ENCODE measurements around the gene FMNL2.

The FMNL2 gene

GRCh38 chr2:152541712-152542111 is 206.7 kb downstream of the FMNL2 start:
- no peak for DNase-seq (ENCODE audit: extremely low spot score)
- ChIA-PET POLR2A (no interaction called here), CTCF (no interaction called here)
- TF ChIP-seq NFRKB (IDR thresholded peaks at IDR 0.05) = no peak
- no peak for TF ChIP-seq FOXA1 (IDR thresholded peaks at IDR 0.05)
- no peak for TF ChIP-seq ARNT (IDR thresholded peaks at IDR 0.05)
- TF ChIP-seq ELF4 (IDR thresholded peaks at IDR 0.05) = no peak
- no peak for TF ChIP-seq FOXK2 (IDR thresholded peaks at IDR 0.05)
- no peak for TF ChIP-seq HDGF (IDR thresholded peaks at IDR 0.05; ENCODE audit: borderline replicate concordance)
- no peak for TF ChIP-seq BHLHE40 (IDR thresholded peaks at IDR 0.05; ENCODE audit: borderline replicate concordance)
- no peak for TF ChIP-seq ZNF384 (IDR thresholded peaks at IDR 0.05)
- no peak for TF ChIP-seq SP1 (IDR thresholded peaks at IDR 0.05)
- TF ChIP-seq FOXM1 (IDR thresholded peaks at IDR 0.05; ENCODE audit: borderline replicate concordance) = no peak
- TF ChIP-seq SUZ12 (IDR thresholded peaks at IDR 0.05) = no peak
- no peak for TF ChIP-seq CTBP1 (IDR thresholded peaks at IDR 0.05; ENCODE audit: borderline replicate concordance)
- no peak for TF ChIP-seq PKNOX1 (IDR thresholded peaks at IDR 0.05)
- no peak for TF ChIP-seq L3MBTL2 (conservative IDR thresholded peaks at IDR 0.05)
- no peak for TF ChIP-seq TARDBP (IDR thresholded peaks at IDR 0.05)
- no peak for TF ChIP-seq LEF1 (IDR thresholded peaks at IDR 0.05; ENCODE audit: borderline replicate concordance)

- ChIA-PET POLR2A (no interaction called here), CTCF (no interaction called here)
- DNase-seq (ENCODE audit: extremely low spot score) = no peak
- no peak for TF ChIP-seq FOXM1 (IDR thresholded peaks at IDR 0.05; ENCODE audit: borderline replicate concordance)
- no peak for TF ChIP-seq ZNF384 (IDR thresholded peaks at IDR 0.05)
- no peak for TF ChIP-seq L3MBTL2 (conservative IDR thresholded peaks at IDR 0.05)
- no peak for TF ChIP-seq HDGF (IDR thresholded peaks at IDR 0.05; ENCODE audit: borderline replicate concordance)
- TF ChIP-seq NFRKB (IDR thresholded peaks at IDR 0.05) = no peak
- no peak for TF ChIP-seq FOXK2 (IDR thresholded peaks at IDR 0.05)
- TF ChIP-seq ELF4 (IDR thresholded peaks at IDR 0.05) = no peak
- no peak for TF ChIP-seq TARDBP (IDR thresholded peaks at IDR 0.05)
- no peak for TF ChIP-seq LEF1 (IDR thresholded peaks at IDR 0.05; ENCODE audit: borderline replicate concordance)
- no peak for TF ChIP-seq PKNOX1 (IDR thresholded peaks at IDR 0.05)
- TF ChIP-seq SP1 (IDR thresholded peaks at IDR 0.05) = no peak
- no peak for TF ChIP-seq CTBP1 (IDR thresholded peaks at IDR 0.05; ENCODE audit: borderline replicate concordance)
- no peak for TF ChIP-seq SUZ12 (IDR thresholded peaks at IDR 0.05)
- TF ChIP-seq ARNT (IDR thresholded peaks at IDR 0.05) = no peak
- no peak for TF ChIP-seq BHLHE40 (IDR thresholded peaks at IDR 0.05; ENCODE audit: borderline replicate concordance)
- no peak for TF ChIP-seq FOXA1 (IDR thresholded peaks at IDR 0.05)
Measured at GRCh38 chr2:152542337-152542994, 207.5 kb downstream of the FMNL2 start.

GRCh38 chr2:152542995-152543481 is 208.1 kb downstream of the FMNL2 start:
- CTCF ChIA-PET = no interaction called here

GRCh38 chr2:152543717-152544116 is 208.7 kb downstream of the FMNL2 start:
- TF ChIP-seq HDGF (IDR thresholded peaks at IDR 0.05; ENCODE audit: borderline replicate concordance) (no peak), PKNOX1 (IDR thresholded peaks at IDR 0.05) (no peak), LEF1 (IDR thresholded peaks at IDR 0.05; ENCODE audit: borderline replicate concordance) (no peak), FOXM1 (IDR thresholded peaks at IDR 0.05; ENCODE audit: borderline replicate concordance) (no peak), L3MBTL2 (conservative IDR thresholded peaks at IDR 0.05) (no peak), SUZ12 (IDR thresholded peaks at IDR 0.05) (no peak), ELF4 (IDR thresholded peaks at IDR 0.05) (no peak), ARNT (IDR thresholded peaks at IDR 0.05) (no peak), ZNF384 (IDR thresholded peaks at IDR 0.05) (no peak), SP1 (IDR thresholded peaks at IDR 0.05) (no peak), TARDBP (IDR thresholded peaks at IDR 0.05) (no peak)
- ChIA-PET CTCF (no interaction called here), POLR2A (no interaction called here)
- DNase-seq (ENCODE audit: extremely low spot score) = no peak

More at GRCh38 chr2:152542995-152543481, 208.1 kb downstream of the FMNL2 start:
- TF ChIP-seq CTBP1 (IDR thresholded peaks at IDR 0.05; ENCODE audit: borderline replicate concordance) = no peak
- no peak for TF ChIP-seq FOXK2 (IDR thresholded peaks at IDR 0.05)
- no peak for TF ChIP-seq ARNT (IDR thresholded peaks at IDR 0.05)
- TF ChIP-seq HDGF (IDR thresholded peaks at IDR 0.05; ENCODE audit: borderline replicate concordance) = no peak
- TF ChIP-seq ELF4 (IDR thresholded peaks at IDR 0.05) = no peak
- TF ChIP-seq ZNF384 (IDR thresholded peaks at IDR 0.05) = no peak
- TF ChIP-seq SP1 (IDR thresholded peaks at IDR 0.05) = no peak
- no peak for TF ChIP-seq PKNOX1 (IDR thresholded peaks at IDR 0.05)
- no peak for TF ChIP-seq BHLHE40 (IDR thresholded peaks at IDR 0.05; ENCODE audit: borderline replicate concordance)
- no peak for TF ChIP-seq NFRKB (IDR thresholded peaks at IDR 0.05)
- TF ChIP-seq SUZ12 (IDR thresholded peaks at IDR 0.05) = no peak
- DNase-seq (ENCODE audit: extremely low spot score) = no peak
- POLR2A ChIA-PET = no interaction called here

- no peak for TF ChIP-seq SP1 (IDR thresholded peaks at IDR 0.05)
- TF ChIP-seq FOXM1 (IDR thresholded peaks at IDR 0.05; ENCODE audit: borderline replicate concordance) = no peak
- TF ChIP-seq PKNOX1 (IDR thresholded peaks at IDR 0.05) = no peak
- TF ChIP-seq BHLHE40 (IDR thresholded peaks at IDR 0.05; ENCODE audit: borderline replicate concordance) = no peak
- TF ChIP-seq ARNT (IDR thresholded peaks at IDR 0.05) = no peak
- no peak for TF ChIP-seq FOXA1 (IDR thresholded peaks at IDR 0.05)
- ChIA-PET CTCF (no interaction called here), POLR2A (no interaction called here)
- no peak for DNase-seq (ENCODE audit: extremely low spot score)
Measured at GRCh38 chr2:152544638-152545037, 209.7 kb downstream of the FMNL2 start.

All from HEK293T (cell line).